Caco-2 (cell line): ENCODE data around the gene OSTC. TPM values are rescaled to one million over a fixed set of nuclear protein-coding genes. Genes with fewer than 3 reads are reported as not detected.

ENCODE experiments used
- BruUV-seq: library from RNA; stranded (reverse); fragments of 400-500 nt; replicated peaks from 2 replicates; lab custom pipeline; 2021; lab: Mats Ljungman, UMichigan
- CTCF ChIA-PET: fragments of 300-600 bp; sonication (Branson Sonifier 250); formaldehyde crosslinking; loops from one replicate; lab custom pipeline; 2022; ENCODE audit warnings: antibody characterized with exemption; lab: Charles Lee
- POLR2A ChIA-PET: fragments of 300-600 bp; sonication (Branson Sonifier 250); formaldehyde crosslinking; loops from one replicate; lab custom pipeline; 2022; ENCODE audit warnings: antibody characterized with exemption; lab: Charles Lee
- DNase-seq, 2 experiments: peaks; one replicate each; pipeline versions ENCODE4 v3.0.0 to v3.0.0-alpha.2; 2020 to 2022
- H3K27me3 ChIP-seq: replicated peaks from 2 replicates; pipeline ENCODE4 v1.6.0; 2011; ENCODE audit warnings: low read length; ENCODE audit not compliant: control insufficient read depth, insufficient read depth
- H3K36me3 ChIP-seq: 2 replicates; pipeline ENCODE4 v1.5.1; 2011; ENCODE audit warnings: low read length; ENCODE audit not compliant: control insufficient read depth, insufficient read depth
- H3K4me1 ChIP-seq: fragments of 250-450 bp; sonication (Bioruptor Pico); 2 replicates; pipeline ENCODE4 v1.5.1; 2020; ENCODE audit warnings: mild to moderate bottlenecking
- H3K4me3 ChIP-seq: 2 replicates; pipeline ENCODE4 v1.5.1; 2011; ENCODE audit warnings: low read depth, mild to moderate bottlenecking, control low read depth, low read length
- H3K9me3 ChIP-seq: fragments of 250-450 bp; sonication (Bioruptor Pico); 2 replicates; pipeline ENCODE4 v1.5.1; 2020; ENCODE audit warnings: mild to moderate bottlenecking, moderate library complexity
- H3K27ac Mint-ChIP-seq: one replicate; pipeline ENCODE4 v1.8.0; 2022; ENCODE audit warnings: mixed read lengths; ENCODE audit not compliant: unreplicated experiment
- H3K27me3 Mint-ChIP-seq: one replicate; pipeline ENCODE4 v1.8.0; 2022; ENCODE audit warnings: mixed read lengths; ENCODE audit not compliant: insufficient read depth, unreplicated experiment
- H3K36me3 Mint-ChIP-seq: one replicate; pipeline ENCODE4 v1.8.0; 2022; ENCODE audit warnings: mild to moderate bottlenecking, mixed read lengths; ENCODE audit not compliant: insufficient read depth, unreplicated experiment
- H3K4me1 Mint-ChIP-seq: one replicate; pipeline ENCODE4 v1.8.0; 2022; ENCODE audit warnings: low read depth, mixed read lengths; ENCODE audit not compliant: unreplicated experiment
- H3K4me3 Mint-ChIP-seq: one replicate; pipeline ENCODE4 v1.8.0; 2022; ENCODE audit warnings: mild to moderate bottlenecking, moderate library complexity, mixed read lengths; ENCODE audit not compliant: unreplicated experiment
- H3K9me3 Mint-ChIP-seq: one replicate; pipeline ENCODE4 v1.8.0; 2022; ENCODE audit warnings: mixed read lengths; ENCODE audit not compliant: unreplicated experiment
- intact Hi-C: fragments of 100-400 bp; cut with micrococcal nuclease; formaldehyde crosslinking; loops from one replicate; pipeline ENCODE4 v1.10.0; 2022; ENCODE audit not compliant: unreplicated experiment
- total RNA-seq: library from RNA; stranded (reverse); gene quantifications from 2 replicates; pipeline ENCODE4 v1.2.3, GENCODE V29; 2022
- TF ChIP-seq, protein P1 (sequence below), 2 experiments: fragments of 200-600 bp in 1 of 2; IDR thresholded peaks; 1 replicate in 1 of 2; 2 replicates in 1 of 2; pipeline versions ENCODE4 v1.5.1 to v1.8.0; 2011 to 2022; ENCODE audit warnings: antibody characterized with exemption in 1 of 2, control low read depth in 1 of 2, inconsistent platforms in 1 of 2, low read depth in 1 of 2, low read length in 1 of 2, mild to moderate bottlenecking in 1 of 2, moderate library complexity in 1 of 2; ENCODE audit not compliant: insufficient read depth in 1 of 2, severe bottlenecking in 1 of 2, unreplicated experiment in 1 of 2

OSTC gene
- total RNA-seq, 1 experiment from 2014 or later, result 126 TPM

DNA sequence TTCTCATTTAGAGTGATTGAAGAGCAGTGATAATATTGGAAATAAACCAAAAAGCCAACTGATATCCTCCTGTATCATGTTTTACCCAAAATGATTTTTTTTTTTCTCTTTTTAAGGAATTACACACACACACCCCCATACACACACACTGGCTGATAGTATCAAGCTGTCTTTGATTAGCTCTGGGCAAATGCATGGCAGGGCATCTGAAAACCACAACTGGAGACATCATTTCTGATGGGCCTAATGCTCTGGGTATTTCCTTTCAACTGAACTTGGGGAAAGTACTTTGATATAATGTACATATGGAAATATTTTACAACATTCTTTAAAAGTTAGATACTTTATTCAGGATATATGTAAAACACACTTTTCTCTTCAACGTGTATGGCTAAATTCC, 14.2 kb upstream of the OSTC start:
- no peaks in the 10 kb centered on the region for H3K27me3 Mint-ChIP-seq
- no TSS peak for BruUV-seq
- ChIA-PET CTCF (no interaction called here), POLR2A (no interaction called here)
- intact Hi-C loops, result no loop called here
- H3K9me3 ChIP-seq, result no peaks in the 10 kb centered on the region
- no peaks in the 10 kb centered on the region; the same call in 1 of the 2 replicates for H3K36me3 ChIP-seq
- no peak overlapping the region for H3K4me3 ChIP-seq
- no peak overlapping the region for H3K27ac Mint-ChIP-seq
- DNase-seq, result no peak
- H3K4me1 ChIP-seq, result no peaks in the 10 kb centered on the region
- TF ChIP-seq, protein P1, sequence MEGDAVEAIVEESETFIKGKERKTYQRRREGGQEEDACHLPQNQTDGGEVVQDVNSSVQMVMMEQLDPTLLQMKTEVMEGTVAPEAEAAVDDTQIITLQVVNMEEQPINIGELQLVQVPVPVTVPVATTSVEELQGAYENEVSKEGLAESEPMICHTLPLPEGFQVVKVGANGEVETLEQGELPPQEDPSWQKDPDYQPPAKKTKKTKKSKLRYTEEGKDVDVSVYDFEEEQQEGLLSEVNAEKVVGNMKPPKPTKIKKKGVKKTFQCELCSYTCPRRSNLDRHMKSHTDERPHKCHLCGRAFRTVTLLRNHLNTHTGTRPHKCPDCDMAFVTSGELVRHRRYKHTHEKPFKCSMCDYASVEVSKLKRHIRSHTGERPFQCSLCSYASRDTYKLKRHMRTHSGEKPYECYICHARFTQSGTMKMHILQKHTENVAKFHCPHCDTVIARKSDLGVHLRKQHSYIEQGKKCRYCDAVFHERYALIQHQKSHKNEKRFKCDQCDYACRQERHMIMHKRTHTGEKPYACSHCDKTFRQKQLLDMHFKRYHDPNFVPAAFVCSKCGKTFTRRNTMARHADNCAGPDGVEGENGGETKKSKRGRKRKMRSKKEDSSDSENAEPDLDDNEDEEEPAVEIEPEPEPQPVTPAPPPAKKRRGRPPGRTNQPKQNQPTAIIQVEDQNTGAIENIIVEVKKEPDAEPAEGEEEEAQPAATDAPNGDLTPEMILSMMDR (IDR thresholded peaks at IDR 0.05; ENCODE audit: insufficient read depth in 1 of 2, low read depth in 1 of 2, low read length in 1 of 2, severe bottlenecking in 1 of 2, unreplicated experiment in 1 of 2), result no peak
- no peaks in the 10 kb centered on the region for H3K9me3 Mint-ChIP-seq
- peaks cover 41% of the 10 kb centered on the region for H3K36me3 Mint-ChIP-seq
- peaks cover 7% of the 10 kb centered on the region for H3K4me1 Mint-ChIP-seq
- no peaks in the 10 kb centered on the region for H3K27me3 ChIP-seq
- H3K4me3 Mint-ChIP-seq, result no peak overlapping the region

DNA sequence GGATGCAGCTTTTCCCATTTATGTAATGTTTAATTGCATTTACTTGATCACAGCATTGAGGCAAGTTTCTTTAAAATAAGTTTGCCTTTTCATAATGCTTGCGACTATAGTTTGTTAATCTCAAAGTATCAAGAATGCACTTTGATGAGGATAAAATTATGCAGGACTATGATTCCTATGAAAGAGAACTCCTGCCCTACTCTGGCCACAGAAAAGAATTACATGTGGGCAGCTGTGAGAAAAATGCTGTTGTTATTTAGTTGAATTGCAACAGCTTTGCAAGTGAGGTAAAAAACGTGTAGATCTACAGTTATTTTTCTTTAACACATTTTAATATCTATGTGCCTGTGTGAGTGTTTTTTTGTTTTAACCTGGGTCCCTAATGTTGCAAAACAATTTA, 12.5 kb upstream of the OSTC start:
- Histone ChIP-seq H3K36me3 (no peaks in the 10 kb centered on the region; the same call in 1 of the 2 replicates), H3K9me3 (no peaks in the 10 kb centered on the region), H3K27me3 (no peaks in the 10 kb centered on the region), H3K4me1 (no peaks in the 10 kb centered on the region), H3K4me3 (no peak overlapping the region)
- DNase-seq, result no peak
- intact Hi-C loops, result no loop called here
- POLR2A ChIA-PET, result interaction anchor here (0.5 kb wide), 1 partner anchor 16 kb away, joined by 3 read pairs; no protein-coding TSS in a partner anchor
- Mint-ChIP-seq H3K4me1 (peaks cover 7% of the 10 kb centered on the region), H3K4me3 (no peak overlapping the region), H3K9me3 (no peaks in the 10 kb centered on the region), H3K27me3 (no peaks in the 10 kb centered on the region), H3K36me3 (peaks cover 32% of the 10 kb centered on the region), H3K27ac (no peak overlapping the region)
- BruUV-seq, result no TSS peak
- TF ChIP-seq, protein P1 (IDR thresholded peaks at IDR 0.05; ENCODE audit: insufficient read depth in 1 of 2, low read depth in 1 of 2, low read length in 1 of 2, severe bottlenecking in 1 of 2, unreplicated experiment in 1 of 2), result no peak
- CTCF ChIA-PET, result no interaction called here

DNA sequence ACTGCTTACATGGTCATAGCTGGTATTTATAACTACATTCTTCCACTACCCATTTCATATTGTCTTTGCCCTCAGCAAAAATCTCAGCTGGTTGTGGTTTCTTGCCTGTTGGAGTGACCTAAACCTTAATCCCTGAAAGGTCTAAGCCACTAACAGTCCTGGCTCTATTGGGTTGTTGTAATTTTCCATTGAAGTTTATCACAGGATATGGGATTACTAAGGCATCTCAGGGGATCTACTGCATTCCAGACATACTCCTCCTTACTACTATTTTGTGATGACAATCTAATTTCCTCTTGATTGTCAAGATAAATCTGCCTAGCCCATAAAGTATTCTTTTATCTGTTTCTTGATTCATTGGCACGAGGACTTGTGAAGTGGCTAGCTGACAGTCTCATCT, 6.2 kb upstream of the OSTC start:
- Histone ChIP-seq H3K36me3 (no peaks in the 10 kb centered on the region), H3K9me3 (no peaks in the 10 kb centered on the region), H3K27me3 (no peaks in the 10 kb centered on the region), H3K4me3 (no peak overlapping the region), H3K4me1 (peaks cover 2% of the 10 kb centered on the region; the same call in 1 of the 2 replicates)
- Mint-ChIP-seq H3K27ac (no peak overlapping the region), H3K27me3 (no peaks in the 10 kb centered on the region), H3K36me3 (peaks cover 6% of the 10 kb centered on the region), H3K4me1 (peaks cover 3% of the 10 kb centered on the region), H3K9me3 (no peaks in the 10 kb centered on the region), H3K4me3 (no peak overlapping the region)
- intact Hi-C loops, result no loop called here
- no peak for DNase-seq
- CTCF ChIA-PET, result no interaction called here
- POLR2A ChIA-PET, result no interaction called here
- TF ChIP-seq, protein P1 (IDR thresholded peaks at IDR 0.05; ENCODE audit: insufficient read depth in 1 of 2, low read depth in 1 of 2, low read length in 1 of 2, severe bottlenecking in 1 of 2, unreplicated experiment in 1 of 2), result no peak
- BruUV-seq, result no TSS peak
